OCI-LY7 (cell line): ENCODE data around the gene ATE1. TPM values are rescaled to one million over a fixed set of nuclear protein-coding genes. Genes with fewer than 3 reads are reported as not detected.

Source experiments
- BruUV-seq: library from RNA; stranded (reverse); fragments of 400-500 nt; replicated peaks from 2 replicates; lab custom pipeline; 2021; lab: Mats Ljungman, UMichigan
- CTCF ChIA-PET: fragments of 300-600 bp; sonication (Branson Sonifier 250); formaldehyde crosslinking; loops from one replicate; lab custom pipeline; 2022; ENCODE audit warnings: antibody characterized with exemption; ENCODE audit not compliant: unreplicated experiment; lab: Charles Lee
- POLR2A ChIA-PET: fragments of 300-600 bp; sonication (Branson Sonifier 250); formaldehyde crosslinking; loops from one replicate; lab custom pipeline; 2022; ENCODE audit warnings: antibody characterized with exemption; lab: Charles Lee
- DNase-seq: peaks from one replicate; pipeline ENCODE4 v3.0.0-alpha.2; 2015; ENCODE audit warnings: low spot score
- H2AFZ ChIP-seq: fragments of 200-600 bp; sonication (generic), shearing (Covaris generic); 2 replicates; pipeline ENCODE4 v1.6.1; 2014; ENCODE audit warnings: mild to moderate bottlenecking, antibody characterized with exemption, low read length, moderate library complexity
- H3K27ac ChIP-seq: fragments of 200-600 bp; sonication (generic); 2 replicates; pipeline ENCODE4 v1.5.1; 2014; ENCODE audit warnings: mixed run types, low read depth, mild to moderate bottlenecking, moderate library complexity, low read length, inconsistent platforms; ENCODE audit not compliant: poor library complexity, severe bottlenecking
- H3K36me3 ChIP-seq: fragments of 200-600 bp; sonication (generic); 2 replicates; pipeline ENCODE4 v1.6.1; 2014; ENCODE audit warnings: mild to moderate bottlenecking, antibody characterized with exemption, low read length, moderate library complexity, mixed read lengths; ENCODE audit not compliant: insufficient read depth
- H3K4me1 ChIP-seq: fragments of 200-600 bp; sonication (generic); 2 replicates; pipeline ENCODE4 v1.5.1; 2014; ENCODE audit warnings: mild to moderate bottlenecking, low read length; ENCODE audit not compliant: insufficient read depth, poor library complexity, severe bottlenecking
- H3K4me2 ChIP-seq: fragments of 200-600 bp; sonication (generic); 2 replicates; pipeline ENCODE4 v1.6.1; 2014; ENCODE audit warnings: mild to moderate bottlenecking, low read length
- H3K4me3 ChIP-seq: fragments of 200-600 bp; sonication (generic); 2 replicates; pipeline ENCODE4 v1.5.1; 2014; ENCODE audit warnings: mild to moderate bottlenecking, low read depth, low read length; ENCODE audit not compliant: poor library complexity, severe bottlenecking
- H3K79me2 ChIP-seq: fragments of 200-600 bp; sonication (generic); 2 replicates; pipeline ENCODE4 v1.6.1; 2016; ENCODE audit warnings: low read depth, mild to moderate bottlenecking, low read length, moderate library complexity, mixed read lengths; ENCODE audit not compliant: insufficient read depth
- H3K9me2 ChIP-seq: fragments of 200-600 bp; sonication (generic); 2 replicates; pipeline ENCODE4 v1.6.1; 2016; ENCODE audit warnings: mild to moderate bottlenecking, low read length, mixed read lengths; ENCODE audit not compliant: insufficient read depth
- H3K9me3 ChIP-seq: fragments of 200-600 bp; sonication (generic); 2 replicates; pipeline ENCODE4 v1.6.1; 2014; ENCODE audit warnings: mild to moderate bottlenecking, mixed run types, low read length, mixed read lengths
- H4K20me1 ChIP-seq: fragments of 200-600 bp; sonication (generic); 2 replicates; pipeline ENCODE4 v1.6.1; 2014; ENCODE audit warnings: mild to moderate bottlenecking, antibody characterized with exemption, low read length, moderate library complexity, mixed read lengths; ENCODE audit not compliant: insufficient read depth
- EZH2phosphoT487 ChIP-seq: fragments of 200-600 bp; sonication (generic); IDR thresholded peaks from 2 replicates; pipeline ENCODE4 v1.6.1; 2018; ENCODE audit warnings: low read depth, borderline replicate concordance, mild to moderate bottlenecking, mixed run types, antibody characterized with exemption, low read length, moderate library complexity, mixed read lengths
- intact Hi-C: fragments of 100-400 bp; cut with micrococcal nuclease; formaldehyde crosslinking; loops from one replicate; pipeline ENCODE4 v1.10.0; 2022; ENCODE audit not compliant: unreplicated experiment
- total RNA-seq, 2 experiments: library from RNA; depleted of rRNA in 1 of 2; stranded (reverse); fragments of >200 nt in 1 of 2; shearing (Covaris generic) in 1 of 2; gene quantifications; 2 replicates each; pipeline ENCODE4 v1.2.3, GENCODE V29; 2014 to 2022
- TF ChIP-seq, protein P1 (sequence below): fragments of 200-600 bp; sonication (generic); conservative IDR thresholded peaks from 2 replicates; pipeline ENCODE4 v1.5.1; 2014; ENCODE audit warnings: mild to moderate bottlenecking, antibody characterized with exemption, low read length, moderate library complexity, mixed read lengths

The ATE1 gene
- total RNA-seq, 2 experiments from 2014 or later, result 14.8 to 44.7 TPM

GRCh38 chr10:121904888-121905287 lies 22.9 kb downstream of the ATE1 start:
- ChIA-PET CTCF (no interaction called here), POLR2A (interaction anchor here (0.6 kb wide), 1 partner anchor 200 kb away, joined by 3 read pairs; no protein-coding TSS in a partner anchor)
- TSS peak; percentile 42 for BruUV-seq
- TF ChIP-seq, protein P1, sequence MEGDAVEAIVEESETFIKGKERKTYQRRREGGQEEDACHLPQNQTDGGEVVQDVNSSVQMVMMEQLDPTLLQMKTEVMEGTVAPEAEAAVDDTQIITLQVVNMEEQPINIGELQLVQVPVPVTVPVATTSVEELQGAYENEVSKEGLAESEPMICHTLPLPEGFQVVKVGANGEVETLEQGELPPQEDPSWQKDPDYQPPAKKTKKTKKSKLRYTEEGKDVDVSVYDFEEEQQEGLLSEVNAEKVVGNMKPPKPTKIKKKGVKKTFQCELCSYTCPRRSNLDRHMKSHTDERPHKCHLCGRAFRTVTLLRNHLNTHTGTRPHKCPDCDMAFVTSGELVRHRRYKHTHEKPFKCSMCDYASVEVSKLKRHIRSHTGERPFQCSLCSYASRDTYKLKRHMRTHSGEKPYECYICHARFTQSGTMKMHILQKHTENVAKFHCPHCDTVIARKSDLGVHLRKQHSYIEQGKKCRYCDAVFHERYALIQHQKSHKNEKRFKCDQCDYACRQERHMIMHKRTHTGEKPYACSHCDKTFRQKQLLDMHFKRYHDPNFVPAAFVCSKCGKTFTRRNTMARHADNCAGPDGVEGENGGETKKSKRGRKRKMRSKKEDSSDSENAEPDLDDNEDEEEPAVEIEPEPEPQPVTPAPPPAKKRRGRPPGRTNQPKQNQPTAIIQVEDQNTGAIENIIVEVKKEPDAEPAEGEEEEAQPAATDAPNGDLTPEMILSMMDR, result no peak
- TF ChIP-seq EZH2phosphoT487, result no peak
- Histone ChIP-seq H3K9me2 (no peaks in the 10 kb centered on the region), H3K4me1 (no peaks in the 10 kb centered on the region), H3K4me3 (no peak overlapping the region), H3K27ac (no peak overlapping the region), H3K4me2 (no peak overlapping the region), H4K20me1 (no peaks in the 10 kb centered on the region), H3K36me3 (peaks cover 65% of the 10 kb centered on the region), H3K9me3 (no peaks in the 10 kb centered on the region), H2AFZ (no peak overlapping the region), H3K79me2 (no peaks in the 10 kb centered on the region)
- DNase-seq, result no peak
- intact Hi-C loops, result loop anchor here (2.0 kb wide), 1 partner anchor 56 kb away; no protein-coding TSS in a partner anchor

- 0 out of 2 replicates have a peak overlapping the region, but pooled peaks have one; percentile 36 for H2AFZ ChIP-seq
- no peaks in the 10 kb centered on the region for H4K20me1 ChIP-seq
- intact Hi-C loops, result no loop called here
- no peaks in the 10 kb centered on the region for H3K9me3 ChIP-seq
- no peak overlapping the region for H3K27ac ChIP-seq
- ChIA-PET CTCF (no interaction called here), POLR2A (interaction anchor here (0.6 kb wide), 1 partner anchor 38 kb away, joined by 3 read pairs; no protein-coding TSS in a partner anchor)
- H3K9me2 ChIP-seq, result no peaks in the 10 kb centered on the region
- peak; percentile 69 for DNase-seq
- TF ChIP-seq EZH2phosphoT487, result no peak
- TF ChIP-seq, protein P1, result peak; percentile 91
- no peak overlapping the region for H3K4me3 ChIP-seq
- no peaks in the 10 kb centered on the region for H3K79me2 ChIP-seq
- H3K4me2 ChIP-seq, result no peak overlapping the region
- BruUV-seq, result no TSS peak
- H3K36me3 ChIP-seq, result peaks cover 73% of the 10 kb centered on the region
- H3K4me1 ChIP-seq, result no peaks in the 10 kb centered on the region
These were observed 27.2 kb downstream of the ATE1 start for GRCh38 chr10:121900443-121901174.

GRCh38 chr10:121899727-121900126 lies 28.1 kb downstream of the ATE1 start:
- Histone ChIP-seq H3K4me1 (no peaks in the 10 kb centered on the region), H2AFZ (no peak overlapping the region), H3K4me2 (no peak overlapping the region), H3K79me2 (no peaks in the 10 kb centered on the region), H3K27ac (no peak overlapping the region), H3K9me2 (no peaks in the 10 kb centered on the region), H3K9me3 (no peaks in the 10 kb centered on the region), H4K20me1 (no peaks in the 10 kb centered on the region), H3K36me3 (peaks cover 73% of the 10 kb centered on the region), H3K4me3 (no peak overlapping the region)
- no peak for DNase-seq
- CTCF ChIA-PET, result no interaction called here
- no peak for TF ChIP-seq EZH2phosphoT487
- TF ChIP-seq, protein P1, result no peak
- BruUV-seq, result no TSS peak
- intact Hi-C loops, result no loop called here
- POLR2A ChIA-PET, result no interaction called here
